HepG2 (cell line): ENCODE measurements around the gene TBC1D5. TPM values are rescaled to one million over a fixed set of nuclear protein-coding genes. Genes with fewer than 3 reads are reported as not detected.

ENCODE experiments used
- CENPT ChIP-seq: sonication (generic); formaldehyde crosslinking; IDR thresholded peaks from 2 replicates; pipeline ENCODE4 v1.8.0; 2022; ENCODE audit warnings: low read depth, mild to moderate bottlenecking, moderate library complexity, missing genetic modification reagents
- CERS6 ChIP-seq: sonication (generic); formaldehyde crosslinking; IDR thresholded peaks from 2 replicates; pipeline ENCODE4 v1.5.0; 2020; ENCODE audit warnings: missing genetic modification reagents
- GATAD2A ChIP-seq: IDR thresholded peaks from 2 replicates; pipeline ENCODE4 v1.6.1; 2016
- HNRNPL ChIP-seq: fragments of 200-400 bp; formaldehyde crosslinking; IDR thresholded peaks from 2 replicates; pipeline ENCODE4 v1.6.1; 2017; ENCODE audit warnings: mild to moderate bottlenecking, low read depth, low read length
- IKZF5 ChIP-seq: IDR thresholded peaks from 2 replicates; pipeline ENCODE4 v1.6.1; 2018; ENCODE audit warnings: missing genetic modification reagents, mild to moderate bottlenecking, missing compliant biosample characterization
- KLF12 ChIP-seq: sonication (generic); formaldehyde crosslinking; IDR thresholded peaks from 2 replicates; pipeline ENCODE4 v1.4.0; 2020; ENCODE audit warnings: missing genetic modification reagents, borderline replicate concordance
- KLF9 ChIP-seq: IDR thresholded peaks from 2 replicates; pipeline ENCODE4 v1.6.1; 2016; ENCODE audit warnings: low read depth
- MED1 ChIP-seq: sonication (generic); formaldehyde crosslinking; IDR thresholded peaks from 2 replicates; pipeline ENCODE4 v1.4.0; 2020; ENCODE audit warnings: missing genetic modification reagents
- PREB ChIP-seq: sonication (generic); formaldehyde crosslinking; IDR thresholded peaks from 2 replicates; pipeline ENCODE4 v1.4.0; 2020; ENCODE audit warnings: missing genetic modification reagents
- RFX1 ChIP-seq: fragments of 450-650 bp; IDR thresholded peaks from 2 replicates; pipeline ENCODE4 v1.6.1; 2017
- SIX4 ChIP-seq: sonication (generic); formaldehyde crosslinking; IDR thresholded peaks from 2 replicates; pipeline ENCODE4 v1.4.0; 2020; ENCODE audit warnings: missing genetic modification reagents
- SOX6 ChIP-seq, 2 experiments: fragments of 450-650 bp in 1 of 2; sonication (generic) in 1 of 2; formaldehyde crosslinking in 1 of 2; IDR thresholded peaks; 2 replicates each; pipeline versions ENCODE4 v1.4.0 to v1.6.1; 2017 to 2020; ENCODE audit warnings: antibody characterized with exemption in 1 of 2, mild to moderate bottlenecking in 1 of 2, missing genetic modification reagents in 1 of 2
- SPEN ChIP-seq: sonication (generic); formaldehyde crosslinking; IDR thresholded peaks from 2 replicates; pipeline ENCODE4 v1.5.1; 2020; ENCODE audit warnings: low read depth, mild to moderate bottlenecking, missing genetic modification reagents
- TBL1XR1 ChIP-seq: fragments of 150-350 bp; IDR thresholded peaks from 2 replicates; pipeline ENCODE4 v1.6.1; 2014; ENCODE audit warnings: borderline replicate concordance, low read length; ENCODE audit not compliant: partially characterized antibody
- TBX3 ChIP-seq: fragments of 450-650 bp; IDR thresholded peaks from 2 replicates; pipeline ENCODE4 v1.6.1; 2017; ENCODE audit warnings: antibody characterized with exemption, mild to moderate bottlenecking, inconsistent platforms, borderline replicate concordance
- TEAD3 ChIP-seq: optimal IDR thresholded peaks from 2 replicates; pipeline ENCODE3; 2016; ENCODE audit warnings: borderline replicate concordance
- ZNF256 ChIP-seq: sonication (generic); formaldehyde crosslinking; conservative IDR thresholded peaks from 2 replicates; pipeline ENCODE4 v1.4.0; 2020; ENCODE audit warnings: missing genetic modification reagents
- polyA plus RNA-seq, 8 experiments: library from polyadenylated mRNA; depleted of rRNA in 3 of 8; stranded (reverse) in 7 of 8; unstranded in 1 of 8; fragments of >200 nt; fragmentation: Illumina TruSeq in 4 of 8; extraction: Trizol in 4 of 8; gene quantifications; 2 replicates each; pipeline versions ENCODE4 v1.2.1 to v1.2.3, GENCODE V29; 2011 to 2016; ENCODE audit warnings: low read depth in 4 of 8, missing spikeins in 1 of 8, mixed read lengths in 1 of 8; ENCODE audit not compliant: insufficient read depth in 1 of 8
- total RNA-seq, 5 experiments: library from RNA; depleted of rRNA; stranded (reverse); fragments of >200 nt; fragmentation: Illumina TruSeq; extraction: Trizol; gene quantifications; 2 replicates each; pipeline ENCODE4 v1.2.3, GENCODE V29; 2016; ENCODE audit warnings: low read depth in 1 of 5

The TBC1D5 gene
- total and polyA plus RNA-seq, 2 of the 13 experiments (the other 11 are each of a cell fraction or from before 2014, with no cell fraction given), result 19.2 to 33.3 TPM

GRCh38 chr3:17420668-17421067 is 321.8 kb downstream of the TBC1D5 start (continued):
- no peak for TF ChIP-seq PREB (CRISPR knock-in tag)
- TF ChIP-seq TBX3, result peak; percentile 92
- TF ChIP-seq IKZF5 (CRISPR knock-in tag), result peak; percentile 66; the same call in 1 of the 2 replicates
- TF ChIP-seq CERS6, result no peak
- TF ChIP-seq MED1, result peak; percentile 39; the same call in 1 of the 2 replicates
- no peak for TF ChIP-seq TBL1XR1
- no peak for TF ChIP-seq ZNF256
- no peak for TF ChIP-seq SOX6 (IDR thresholded peaks at IDR 0.05)
- peak; percentile 62; the same call in 1 of the 2 replicates for TF ChIP-seq SOX6 (CRISPR knock-in tag; IDR thresholded peaks at IDR 0.05)
- TF ChIP-seq RFX1, result no peak
- TF ChIP-seq CENPT (CRISPR knock-in tag), result no peak
- TF ChIP-seq KLF12, result no peak
- TF ChIP-seq HNRNPL, result no peak
- peak; percentile 82 for TF ChIP-seq GATAD2A (CRISPR knock-in tag)
- peak; percentile 27 for TF ChIP-seq TEAD3
- no peak for TF ChIP-seq KLF9 (CRISPR knock-in tag)
- TF ChIP-seq SPEN (CRISPR knock-in tag), result no peak
- TF ChIP-seq SIX4 (CRISPR knock-in tag), result no peak
